GM12878 (cell line): Measurements from ENCODE around the gene BACE2. TPM values are rescaled to one million over a fixed set of nuclear protein-coding genes. Genes with fewer than 3 reads are reported as not detected.

Experiments
- ATAC-seq: fragments of 200-7000 bp; cut with Tn5 transposase; 3 replicates; pipeline ENCODE4 v1.9.1; 2020; ENCODE audit warnings: mild to moderate bottlenecking, moderate library complexity
- BruUV-seq: library from RNA; stranded (reverse); fragments of 400-500 nt; replicated peaks from 2 replicates; lab custom pipeline; 2021; lab: Mats Ljungman, UMichigan
- CTCF ChIA-PET: fragments of 300-600 bp; sonication (Branson Sonifier 250); formaldehyde crosslinking; extraction: SDS; loops from one replicate; lab custom pipeline; 2021; ENCODE audit warnings: inconsistent platforms; lab: Yijun Ruan, JAX
- POLR2A ChIA-PET: fragments of 350-600 bp; formaldehyde crosslinking; extraction: SDS; loops from one replicate; lab custom pipeline; 2021; ENCODE audit warnings: inconsistent platforms; lab: Charles Lee
- RAD21 ChIA-PET: fragments of 300-600 bp; sonication (Branson Sonifier 250); formaldehyde crosslinking; loops from one replicate; lab custom pipeline; 2023; ENCODE audit warnings: antibody characterized with exemption; ENCODE audit not compliant: unreplicated experiment; lab: Charles Lee
- SMC1A ChIA-PET: fragments of 300-600 bp; sonication (Branson Sonifier 250); formaldehyde crosslinking; loops from one replicate; lab custom pipeline; 2023; ENCODE audit not compliant: unreplicated experiment, uncharacterized antibody; lab: Charles Lee
- DNase-seq: peaks from one replicate; pipeline ENCODE4 v3.0.0-alpha.2; 2011; ENCODE audit warnings: low read depth, low spot score
- FAIRE-seq: peaks from 3 replicates; lab custom pipeline; 2011; peaks lifted over from hg19 to GRCh38; lab: Jason Lieb, UNC
- H2AFZ ChIP-seq: 2 replicates; pipeline ENCODE4 v1.6.0; 2011; ENCODE audit warnings: low read depth, low read length, control low read depth; ENCODE audit not compliant: control insufficient read depth
- H3K27ac ChIP-seq: 2 replicates; pipeline ENCODE4 v1.5.1; 2011; ENCODE audit warnings: control low read depth; ENCODE audit not compliant: control insufficient read depth, insufficient read depth
- H3K27me3 ChIP-seq, 2 experiments: replicated peaks in 1 of 2; 2 replicates each; pipeline versions ENCODE4 v1.6.0 to v1.6.1; 2011; ENCODE audit warnings: low read length in 1 of 2; ENCODE audit not compliant: control insufficient read depth in 2 of 2, insufficient read depth in 2 of 2
- H3K36me3 ChIP-seq, 2 experiments: 2 replicates each; pipeline ENCODE4 v1.5.1; 2011; ENCODE audit warnings: low read length in 1 of 2; ENCODE audit not compliant: control insufficient read depth in 2 of 2, insufficient read depth in 2 of 2
- H3K4me1 ChIP-seq: 2 replicates; pipeline ENCODE4 v1.6.1; 2011; ENCODE audit warnings: mild to moderate bottlenecking, low read length, moderate library complexity, mixed read lengths; ENCODE audit not compliant: control insufficient read depth, insufficient read depth
- H3K4me2 ChIP-seq: 2 replicates; pipeline ENCODE4 v1.6.0; 2011; ENCODE audit warnings: control low read depth; ENCODE audit not compliant: control insufficient read depth, insufficient read depth
- H3K4me3 ChIP-seq: fragments of 200-600 bp; sonication (generic); 2 replicates; pipeline ENCODE4 v1.5.1; 2016
- H3K79me2 ChIP-seq: 2 replicates; pipeline ENCODE4 v1.6.0; 2011; ENCODE audit warnings: low read length; ENCODE audit not compliant: control insufficient read depth, insufficient read depth
- H3K9ac ChIP-seq: 2 replicates; pipeline ENCODE4 v1.8.0; 2011; ENCODE audit warnings: low read length, control low read depth, mixed read lengths; ENCODE audit not compliant: control insufficient read depth, insufficient read depth
- H3K9me3 ChIP-seq: replicated peaks from 3 replicates; pipeline ENCODE4 v1.5.1; 2011; ENCODE audit warnings: mild to moderate bottlenecking, low read length; ENCODE audit not compliant: control insufficient read depth, insufficient read depth
- H4K20me1 ChIP-seq: 2 replicates; pipeline ENCODE4 v1.6.0; 2011; ENCODE audit not compliant: control insufficient read depth, insufficient read depth
- BCL11A ChIP-seq: IDR thresholded peaks from 2 replicates; pipeline ENCODE4 v1.6.1; 2011; ENCODE audit warnings: low read depth, low read length
- BCLAF1 ChIP-seq: fragments of 450-650 bp; IDR thresholded peaks from 2 replicates; pipeline ENCODE4 v1.6.1; 2017; ENCODE audit warnings: antibody characterized with exemption, mild to moderate bottlenecking, moderate library complexity
- CEBPZ ChIP-seq: fragments of 150-350 bp; IDR thresholded peaks from 2 replicates; pipeline ENCODE4 v1.6.1; 2016; ENCODE audit warnings: low read depth, low read length
- DPF2 ChIP-seq: fragments of 450-650 bp; IDR thresholded peaks from 2 replicates; pipeline ENCODE4 v1.6.1; 2017; ENCODE audit warnings: mild to moderate bottlenecking
- EGR1 ChIP-seq, 2 experiments: IDR thresholded peaks; 1 replicate in 1 of 2; 2 replicates in 1 of 2; pipeline ENCODE4 v1.6.1; 2011 to 2012; ENCODE audit warnings: low read depth in 2 of 2, low read length in 2 of 2, borderline replicate concordance in 1 of 2, mild to moderate bottlenecking in 1 of 2, moderate library complexity in 1 of 2
- FOXM1 ChIP-seq: IDR thresholded peaks from 2 replicates; pipeline ENCODE4 v1.6.1; 2012; ENCODE audit warnings: low read depth, mild to moderate bottlenecking, inconsistent platforms, low read length, moderate library complexity
- IRF5 ChIP-seq: fragments of 450-650 bp; IDR thresholded peaks from 2 replicates; pipeline ENCODE4 v1.6.1; 2017; ENCODE audit warnings: borderline replicate concordance
- MTA2 ChIP-seq: fragments of 450-650 bp; IDR thresholded peaks from 2 replicates; pipeline ENCODE4 v1.6.1; 2016; ENCODE audit warnings: low read depth, mild to moderate bottlenecking, moderate library complexity
- NKRF ChIP-seq: fragments of 450-650 bp; conservative IDR thresholded peaks from 2 replicates; pipeline ENCODE4 v1.6.1; 2017; ENCODE audit warnings: mild to moderate bottlenecking, moderate library complexity
- NR2C1 ChIP-seq: fragments of 450-650 bp; IDR thresholded peaks from 2 replicates; pipeline ENCODE4 v1.6.1; 2017; ENCODE audit warnings: antibody characterized with exemption, mild to moderate bottlenecking, moderate library complexity
- PAX5 ChIP-seq: IDR thresholded peaks from 2 replicates; pipeline ENCODE4 v1.6.1; 2011; ENCODE audit warnings: low read depth, low read length, borderline replicate concordance
- POU2F2 ChIP-seq: IDR thresholded peaks from 3 replicates; pipeline ENCODE4 v1.6.1; 2011; ENCODE audit warnings: low read depth, mild to moderate bottlenecking, low read length, borderline replicate concordance
- RAD51 ChIP-seq: fragments of 450-650 bp; IDR thresholded peaks from 2 replicates; pipeline ENCODE4 v1.6.1; 2016; ENCODE audit warnings: moderate library complexity, mild to moderate bottlenecking, inconsistent platforms
- RB1 ChIP-seq: fragments of 450-650 bp; formaldehyde crosslinking; IDR thresholded peaks from 2 replicates; pipeline ENCODE4 v1.6.1; 2017; ENCODE audit warnings: mild to moderate bottlenecking, borderline replicate concordance
- RUNX3 ChIP-seq: IDR thresholded peaks from 2 replicates; pipeline ENCODE4 v1.6.1; 2012; ENCODE audit warnings: low read length, inconsistent platforms
- SP1 ChIP-seq: IDR thresholded peaks from one replicate; pipeline ENCODE4 v1.6.1; 2011; ENCODE audit warnings: low read depth, low read length
- SUPT20H ChIP-seq: IDR thresholded peaks from 2 replicates; pipeline ENCODE4 v1.6.1; 2011; ENCODE audit warnings: low read depth, mild to moderate bottlenecking, low read length, moderate library complexity, borderline replicate concordance; ENCODE audit not compliant: control insufficient read depth
- WGBS: methylation state at CpG from one replicate; pipeline ENCODE4 v1.1.6; 2016; ENCODE audit warnings: low lambda C conversion rate; ENCODE audit not compliant: insufficient replicate concordance, insufficient coverage; ENCODE audit errors: missing lambda C conversion rate; 5-methylcytosine and 5-hydroxymethylcytosine counted together
- in situ Hi-C: fragments of 300-500 bp; cut with MboI; formaldehyde crosslinking; loops from 9 replicates; pipeline ENCODE4 v1.14.3; 2018; ENCODE audit warnings: mixed read lengths
- intact Hi-C: fragments of 100-400 bp; cut with micrococcal nuclease; formaldehyde crosslinking; loops from one replicate; pipeline ENCODE4 v1.14.2; 2022; ENCODE audit not compliant: unreplicated experiment
- polyA plus RNA-seq, 11 experiments: library from polyadenylated mRNA; depleted of rRNA in 4 of 11; unstranded in 6 of 11; stranded (reverse) in 5 of 11; fragments of >200 nt; fragmentation: Nextera tagmentation in 4 of 11; fragmentation: Illumina TruSeq in 1 of 11; extraction: Ambion mirVana in 4 of 11; extraction: Trizol in 1 of 11; gene quantifications; 1 replicate in 1 of 11; 2 replicates in 10 of 11; pipeline versions ENCODE4 v1.2.1 to v1.2.3, GENCODE V29; 2011 to 2016; ENCODE audit warnings: inconsistent platforms in 2 of 11, missing spikeins in 2 of 11, low read depth in 1 of 11
- total RNA-seq, 4 experiments: library from RNA; depleted of rRNA in 3 of 4; stranded (reverse); fragments of >200 nt in 3 of 4; fragmentation: Illumina TruSeq in 1 of 4; extraction: Trizol in 1 of 4; gene quantifications; 2 replicates each; pipeline versions ENCODE4 v1.2.1 to v1.2.3, GENCODE V29; 2013 to 2021

Gene BACE2
- total and polyA plus RNA-seq, 10 of the 15 experiments (the other 5 are each of a cell fraction or from before 2014, with no cell fraction given) = 0.04 to 0.69 (median 0.18) TPM; not detected in 5

GRCh38 chr21:41182547-41182946, 14.6 kb downstream of the BACE2 start:
- H3K27ac ChIP-seq = no peak overlapping the region
- H4K20me1 ChIP-seq = no peaks in the 10 kb centered on the region
- no TSS peak for BruUV-seq
- in situ Hi-C loops = no loop called here
- H3K9me3 ChIP-seq = no peaks in the 10 kb centered on the region
- intact Hi-C loops = no loop called here
- no peaks in the 10 kb centered on the region for H3K4me1 ChIP-seq
- H3K27me3 ChIP-seq = no peaks in the 10 kb centered on the region
- H3K9ac ChIP-seq = no peak overlapping the region
- FAIRE-seq (no peak), ATAC-seq (no peak), DNase-seq (no peak)
- CTCF ChIA-PET = no interaction called here
- POLR2A ChIA-PET = no interaction called here
- H3K79me2 ChIP-seq = no peaks in the 10 kb centered on the region
- RAD21 ChIA-PET = no interaction called here
- H2AFZ ChIP-seq = no peak overlapping the region
- 5% methylated on average over 1 of the region's 1 CpG for WGBS
- no peak overlapping the region for H3K4me2 ChIP-seq
- SMC1A ChIA-PET = no interaction called here
- H3K4me3 ChIP-seq = no peak overlapping the region
- H3K36me3 ChIP-seq = no peaks in the 10 kb centered on the region
- TF ChIP-seq DPF2 (no peak), MTA2 (no peak), SP1 (no peak), CEBPZ (no peak), FOXM1 (no peak), POU2F2 (no peak), BCLAF1 (no peak), EGR1 (IDR thresholded peaks at IDR 0.05; ENCODE audit: borderline replicate concordance in 1 of 2, low read depth in 2 of 2, low read length in 2 of 2) (no peak), RB1 (no peak), IRF5 (no peak), RUNX3 (no peak), RAD51 (no peak), BCL11A (no peak), NKRF (no peak), SUPT20H (no peak), NR2C1 (no peak), PAX5 (no peak)
